ENCODE measurements around the gene NLE1. TPM values are rescaled to one million over a fixed set of nuclear protein-coding genes. Genes with fewer than 3 reads are reported as not detected.

NLE1 gene
- polyA plus RNA-seq, 1 donor from 2014 or later, result 30.8 TPM

DNA sequence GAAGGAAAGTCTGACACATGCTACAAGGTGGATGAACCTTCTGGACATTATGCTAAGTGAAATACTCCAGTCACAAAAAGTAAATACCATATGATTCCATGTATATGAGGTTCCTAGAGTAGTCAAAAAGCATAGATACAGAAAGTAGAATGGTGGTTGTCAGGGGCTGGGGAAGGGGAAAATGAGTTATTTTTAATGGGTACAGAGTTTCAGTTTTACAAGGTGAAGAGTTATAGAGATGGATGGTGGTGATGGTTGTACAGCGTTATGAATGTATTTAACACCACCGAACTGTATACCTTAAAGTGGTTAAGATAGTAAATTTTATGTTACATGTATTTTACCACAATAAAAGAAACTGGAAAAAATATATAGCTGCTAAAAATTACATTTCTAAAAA lies 40.4 kb downstream of the NLE1 start:
- Histone ChIP-seq H4K20me1 (ENCODE audit: insufficient read depth) (no peaks in the 10 kb centered on the region), H3K36me3 (ENCODE audit: insufficient read depth, low read length) (peaks cover 5% of the 10 kb centered on the region), H2AFZ (ENCODE audit: low read depth, low read length) (no peak overlapping the region), H3K4me3 (ENCODE audit: low read length) (no peak overlapping the region), H3K9me2 (ENCODE audit: insufficient read depth, low read length) (no peaks in the 10 kb centered on the region), H3K9ac (ENCODE audit: low read length) (no peak overlapping the region), H3K27me3 (ENCODE audit: insufficient read depth, low read depth, low read length) (no peaks in the 10 kb centered on the region), H3K9me3 (ENCODE audit: low read length) (no peaks in the 10 kb centered on the region), H3F3A (ENCODE audit: insufficient read depth, low read length, poor library complexity, severe bottlenecking) (no peaks in the 10 kb centered on the region), H3K4me2 (ENCODE audit: low read length) (no peak overlapping the region), H3K27ac (ENCODE audit: low read length) (no peak overlapping the region), H3K79me2 (replicated peaks; ENCODE audit: insufficient read depth, low read length) (no peaks in the 10 kb centered on the region)
- TF ChIP-seq MXI1 (conservative IDR thresholded peaks at IDR 0.05; ENCODE audit: poor library complexity, severe bottlenecking) (no peak), TAF1 (IDR thresholded peaks at IDR 0.05; ENCODE audit: low read depth) (no peak), EP300 (conservative IDR thresholded peaks at IDR 0.05; ENCODE audit: poor library complexity, severe bottlenecking) (no peak), RAD21 (conservative IDR thresholded peaks at IDR 0.05) (no peak), POLR2AphosphoS5 (IDR thresholded peaks at IDR 0.05) (no peak), SMC3 (conservative IDR thresholded peaks at IDR 0.05; ENCODE audit: poor library complexity) (no peak), EZH2 (IDR thresholded peaks at IDR 0.05; ENCODE audit: borderline replicate concordance, insufficient read depth, low read length, poor library complexity, severe bottlenecking) (no peak), CTCF (IDR thresholded peaks at IDR 0.05; ENCODE audit: poor library complexity, severe bottlenecking) (no peak)
- TF ChIP-seq, protein P1, sequence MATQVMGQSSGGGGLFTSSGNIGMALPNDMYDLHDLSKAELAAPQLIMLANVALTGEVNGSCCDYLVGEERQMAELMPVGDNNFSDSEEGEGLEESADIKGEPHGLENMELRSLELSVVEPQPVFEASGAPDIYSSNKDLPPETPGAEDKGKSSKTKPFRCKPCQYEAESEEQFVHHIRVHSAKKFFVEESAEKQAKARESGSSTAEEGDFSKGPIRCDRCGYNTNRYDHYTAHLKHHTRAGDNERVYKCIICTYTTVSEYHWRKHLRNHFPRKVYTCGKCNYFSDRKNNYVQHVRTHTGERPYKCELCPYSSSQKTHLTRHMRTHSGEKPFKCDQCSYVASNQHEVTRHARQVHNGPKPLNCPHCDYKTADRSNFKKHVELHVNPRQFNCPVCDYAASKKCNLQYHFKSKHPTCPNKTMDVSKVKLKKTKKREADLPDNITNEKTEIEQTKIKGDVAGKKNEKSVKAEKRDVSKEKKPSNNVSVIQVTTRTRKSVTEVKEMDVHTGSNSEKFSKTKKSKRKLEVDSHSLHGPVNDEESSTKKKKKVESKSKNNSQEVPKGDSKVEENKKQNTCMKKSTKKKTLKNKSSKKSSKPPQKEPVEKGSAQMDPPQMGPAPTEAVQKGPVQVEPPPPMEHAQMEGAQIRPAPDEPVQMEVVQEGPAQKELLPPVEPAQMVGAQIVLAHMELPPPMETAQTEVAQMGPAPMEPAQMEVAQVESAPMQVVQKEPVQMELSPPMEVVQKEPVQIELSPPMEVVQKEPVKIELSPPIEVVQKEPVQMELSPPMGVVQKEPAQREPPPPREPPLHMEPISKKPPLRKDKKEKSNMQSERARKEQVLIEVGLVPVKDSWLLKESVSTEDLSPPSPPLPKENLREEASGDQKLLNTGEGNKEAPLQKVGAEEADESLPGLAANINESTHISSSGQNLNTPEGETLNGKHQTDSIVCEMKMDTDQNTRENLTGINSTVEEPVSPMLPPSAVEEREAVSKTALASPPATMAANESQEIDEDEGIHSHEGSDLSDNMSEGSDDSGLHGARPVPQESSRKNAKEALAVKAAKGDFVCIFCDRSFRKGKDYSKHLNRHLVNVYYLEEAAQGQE (IDR thresholded peaks at IDR 0.05; ENCODE audit: borderline replicate concordance), result no peak

DNA sequence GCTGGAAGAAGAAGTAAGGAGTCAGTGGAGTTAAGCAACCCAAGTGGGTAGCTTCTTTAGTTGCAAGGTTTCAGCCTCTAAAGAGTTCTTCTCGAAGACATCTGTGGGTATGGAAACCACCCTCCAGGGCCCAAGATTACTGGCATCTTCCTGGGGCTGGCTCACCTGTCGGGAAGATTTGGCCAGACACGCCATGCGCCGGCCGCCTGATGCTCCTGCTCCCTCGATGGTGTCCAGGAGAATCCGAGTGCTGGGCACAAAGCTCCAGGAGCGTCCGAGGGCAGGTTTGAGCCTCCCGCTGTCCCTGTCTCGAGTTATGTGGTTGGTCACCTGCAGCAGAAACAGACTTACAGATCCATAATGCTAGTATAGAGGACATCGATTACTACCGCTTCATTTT lies 41.1 kb downstream of the NLE1 start:
- Histone ChIP-seq H3K79me2 (replicated peaks; ENCODE audit: insufficient read depth, low read length) (no peaks in the 10 kb centered on the region), H3K9me2 (ENCODE audit: insufficient read depth, low read length) (no peaks in the 10 kb centered on the region), H3K9me3 (ENCODE audit: low read length) (no peaks in the 10 kb centered on the region), H4K20me1 (ENCODE audit: insufficient read depth) (no peaks in the 10 kb centered on the region), H3K27ac (ENCODE audit: low read length) (no peak overlapping the region), H3F3A (ENCODE audit: insufficient read depth, low read length, poor library complexity, severe bottlenecking) (no peaks in the 10 kb centered on the region), H3K27me3 (ENCODE audit: insufficient read depth, low read depth, low read length) (no peaks in the 10 kb centered on the region), H2AFZ (ENCODE audit: low read depth, low read length) (no peak overlapping the region), H3K9ac (ENCODE audit: low read length) (no peak overlapping the region), H3K36me3 (ENCODE audit: insufficient read depth, low read length) (peaks cover 5% of the 10 kb centered on the region), H3K4me3 (ENCODE audit: low read length) (no peak overlapping the region), H3K4me2 (ENCODE audit: low read length) (no peak overlapping the region)
- TF ChIP-seq EP300 (conservative IDR thresholded peaks at IDR 0.05; ENCODE audit: poor library complexity, severe bottlenecking) (no peak), CTCF (IDR thresholded peaks at IDR 0.05; ENCODE audit: poor library complexity, severe bottlenecking) (no peak), EZH2 (IDR thresholded peaks at IDR 0.05; ENCODE audit: borderline replicate concordance, insufficient read depth, low read length, poor library complexity, severe bottlenecking) (no peak), TAF1 (IDR thresholded peaks at IDR 0.05; ENCODE audit: low read depth) (no peak), POLR2AphosphoS5 (IDR thresholded peaks at IDR 0.05) (no peak), RAD21 (conservative IDR thresholded peaks at IDR 0.05) (no peak), SMC3 (conservative IDR thresholded peaks at IDR 0.05; ENCODE audit: poor library complexity) (no peak), MXI1 (conservative IDR thresholded peaks at IDR 0.05; ENCODE audit: poor library complexity, severe bottlenecking) (no peak)
- TF ChIP-seq, protein P1 (IDR thresholded peaks at IDR 0.05; ENCODE audit: borderline replicate concordance), result no peak

Measured in neural cell (in vitro differentiated cells).